Measurements from ENCODE around the gene ITGA1.

GRCh38 chr5:52831786-52832511, 44.2 kb downstream of the ITGA1 start:
- TF ChIP-seq CTCF (conservative IDR thresholded peaks at IDR 0.05) (no peak), ZFX (IDR thresholded peaks at IDR 0.05) (no peak)
